Thyroid gland (tissue), 4 donors: ENCODE measurements around the gene KRT13. TPM values are rescaled to one million over a fixed set of nuclear protein-coding genes. Genes with fewer than 3 reads are reported as not detected.

Experiments used
- DNase-seq, 2 donors: peaks; one replicate each; pipeline ENCODE4 v3.0.0-alpha.2; 2019
- H3K27ac ChIP-seq, 3 donors: fragments of 200-600 bp; sonication (generic); 1 replicate in 2 of 3; 2 replicates in 1 of 3; pipeline ENCODE4 v1.5.1; 2016 to 2019; ENCODE audit warnings: mild to moderate bottlenecking in 1 of 3, moderate library complexity in 1 of 3
- H3K27me3 ChIP-seq: fragments of 200-600 bp; sonication (generic); one replicate; pipeline ENCODE4 v1.5.1; 2019
- H3K36me3 ChIP-seq, 2 donors: fragments of 200-600 bp; sonication (generic); one replicate each; pipeline ENCODE4 v1.5.1; 2016 to 2019
- H3K4me1 ChIP-seq, 2 donors: fragments of 200-600 bp; sonication (generic); one replicate each; pipeline ENCODE4 v1.5.1; 2017 to 2019
- H3K4me3 ChIP-seq, 3 donors: fragments of 200-600 bp; sonication (generic); replicated peaks in 1 of 3; 1 replicate in 2 of 3; 2 replicates in 1 of 3; pipeline ENCODE4 v1.5.1; 2016; ENCODE audit warnings: mild to moderate bottlenecking in 1 of 3
- H3K9me3 ChIP-seq: fragments of 200-600 bp; sonication (generic); one replicate; pipeline ENCODE4 v1.5.1; 2017
- CTCF ChIP-seq, 6 experiments: fragments of 200-600 bp in 3 of 6; fragments of 450-650 bp in 3 of 6; sonication (generic) in 3 of 6; IDR thresholded peaks; one replicate each; pipeline ENCODE4 v1.5.1; 2016 to 2019; ENCODE audit warnings: antibody characterized with exemption in 6 of 6, mild to moderate bottlenecking in 2 of 6, inconsistent platforms in 1 of 6, moderate library complexity in 1 of 6
- POLR2A ChIP-seq, 2 donors: fragments of 450-650 bp; IDR thresholded peaks; one replicate each; pipeline ENCODE4 v1.6.1; 2017; ENCODE audit warnings: antibody characterized with exemption in 2 of 2, mild to moderate bottlenecking in 2 of 2, moderate library complexity in 1 of 2
- WGBS, 2 donors: methylation state at CpG; one replicate each; pipeline ENCODE4 v1.1.5; 2017; 5-methylcytosine and 5-hydroxymethylcytosine counted together
- intact Hi-C: fragments of 100-400 bp; cut with DNase I; formaldehyde crosslinking; loops from one replicate; pipeline ENCODE4 v1.15.1; 2023
- total RNA-seq, 4 donors: library from RNA; depleted of rRNA; stranded (reverse); fragments of >200 nt; gene quantifications; one replicate each; pipeline ENCODE4 v1.2.3, GENCODE V29; 2016

The KRT13 gene
- total RNA-seq, 4 donors from 2014 or later, result 0.83 TPM; not detected in 3

- intact Hi-C loops, result no loop called here
- 75 to 76% methylated on average over 8 of the region's 8 CpGs for WGBS, 2 donors
- no peak for TF ChIP-seq POLR2A (IDR thresholded peaks at IDR 0.05)
- no peak for TF ChIP-seq CTCF (IDR thresholded peaks at IDR 0.05)
- peaks cover 11% of the 10 kb centered on the region for H3K27me3 ChIP-seq
- H3K27ac ChIP-seq, result no peak overlapping the region
- H3K4me1 ChIP-seq, result peaks cover 12 to 14% of the 10 kb centered on the region in 2 donors
- peak; percentile 25 to 26 for DNase-seq
- no peaks in the 10 kb centered on the region for H3K36me3 ChIP-seq
- no peaks in the 10 kb centered on the region for H3K9me3 ChIP-seq
- no peak overlapping the region for H3K4me3 ChIP-seq
Measured at GRCh38 chr17:41530062-41531048, 24.9 kb upstream of the KRT13 start.

- H3K27ac ChIP-seq, result no peak overlapping the region
- WGBS, 2 donors, result 79 to 85% methylated on average over 5 of the region's 5 CpGs
Measured at GRCh38 chr17:41529491-41529915, 24.1 kb upstream of the KRT13 start.

DNA sequence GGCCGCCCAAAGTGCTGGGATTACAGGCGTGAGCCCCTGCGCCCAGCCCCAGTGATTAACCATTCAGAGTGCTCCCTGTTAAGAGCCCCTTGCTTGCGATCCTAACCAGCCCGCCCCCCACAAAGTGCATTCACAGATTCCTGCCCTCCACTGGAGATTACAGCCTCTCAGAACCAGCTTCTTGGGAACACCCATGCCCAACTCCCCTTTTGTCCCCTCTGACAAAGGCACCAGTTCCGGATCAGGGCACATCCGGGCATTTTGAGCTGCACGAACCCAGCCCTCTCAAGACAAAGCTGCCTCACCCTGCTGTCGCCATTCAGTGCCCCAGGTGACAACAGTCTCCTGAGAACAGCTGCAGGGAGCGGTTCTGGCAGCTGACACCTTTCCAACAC lies 23.5 kb upstream of the KRT13 start:
- peaks cover 11% of the 10 kb centered on the region for H3K27me3 ChIP-seq
- no peak for TF ChIP-seq CTCF (IDR thresholded peaks at IDR 0.05)
- peak in 1 of 2 donors; percentile 21 for DNase-seq
- intact Hi-C loops, result no loop called here
- no peak overlapping the region for H3K4me3 ChIP-seq
- H3K4me1 ChIP-seq, result peaks cover 12 to 14% of the 10 kb centered on the region in 2 donors
- no peak overlapping the region for H3K27ac ChIP-seq
- H3K36me3 ChIP-seq, result no peaks in the 10 kb centered on the region
- 56 to 74% methylated on average over 7 to 10 of the region's 10 CpGs for WGBS, 2 donors
- no peaks in the 10 kb centered on the region for H3K9me3 ChIP-seq

More at GRCh38 chr17:41529491-41529915, 24.1 kb upstream of the KRT13 start:
- no peak for DNase-seq
- Histone ChIP-seq H3K4me3 (no peak overlapping the region), H3K4me1 (peaks cover 12 to 14% of the 10 kb centered on the region in 2 donors), H3K9me3 (no peaks in the 10 kb centered on the region), H3K36me3 (no peaks in the 10 kb centered on the region), H3K27me3 (peaks cover 11% of the 10 kb centered on the region)
- intact Hi-C loops, result no loop called here
- no peak for TF ChIP-seq CTCF (IDR thresholded peaks at IDR 0.05)
- no peak for TF ChIP-seq POLR2A (IDR thresholded peaks at IDR 0.05)

- peaks cover 12 to 14% of the 10 kb centered on the region in 2 donors for H3K4me1 ChIP-seq
- peaks cover 11% of the 10 kb centered on the region for H3K27me3 ChIP-seq
- H3K9me3 ChIP-seq, result no peaks in the 10 kb centered on the region
- 9 to 14% methylated on average over 37 to 39 of the region's 62 CpGs for WGBS, 2 donors
- no peaks in the 10 kb centered on the region for H3K36me3 ChIP-seq
- TF ChIP-seq CTCF (IDR thresholded peaks at IDR 0.05), result no peak
- peak overlapping the region; percentile 23 to 44 (median 40) for H3K4me3 ChIP-seq
- peak overlapping the region in 1 of 3 donors; percentile 11 for H3K27ac ChIP-seq
- intact Hi-C loops, result no loop called here
- DNase-seq, result peak; percentile 34 to 52
Measured at GRCh38 chr17:41527063-41528023, 21.9 kb upstream of the KRT13 start.
